HG03469 (cell line): Measurements from ENCODE around the gene ADGRG6.

Source experiments
- ATAC-seq: cut with Tn5 transposase; IDR thresholded peaks from one replicate; pipeline ENCODE4 v1.9.1; 2021; ENCODE audit warnings: mild to moderate bottlenecking, moderate library complexity, moderate number of reproducible peaks; ENCODE audit not compliant: unreplicated experiment

Gene ADGRG6

GRCh38 chr6:142320366-142320765, 18.6 kb downstream of the ADGRG6 start:
- no peak for ATAC-seq

- ATAC-seq: no peak
Measured at GRCh38 chr6:142321451-142321850, 19.6 kb downstream of the ADGRG6 start.

- no peak for ATAC-seq
Measured at GRCh38 chr6:142322066-142322465, 20.3 kb downstream of the ADGRG6 start.

GRCh38 chr6:142322504-142323198, 20.8 kb downstream of the ADGRG6 start:
- ATAC-seq: no peak

GRCh38 chr6:142323377-142323776, 21.6 kb downstream of the ADGRG6 start:
- ATAC-seq: no peak

GRCh38 chr6:142324111-142324510, 22.3 kb downstream of the ADGRG6 start:
- no peak for ATAC-seq

- no peak for ATAC-seq
Measured at GRCh38 chr6:142325111-142325510, 23.3 kb downstream of the ADGRG6 start.

- no peak for ATAC-seq
Measured at GRCh38 chr6:142326540-142326939, 24.7 kb downstream of the ADGRG6 start.

GRCh38 chr6:142328070-142328469, 26.3 kb downstream of the ADGRG6 start:
- ATAC-seq: no peak

- ATAC-seq: no peak
Measured at GRCh38 chr6:142329486-142330113, 27.8 kb downstream of the ADGRG6 start.

- no peak for ATAC-seq
Measured at GRCh38 chr6:142331075-142331551, 29.3 kb downstream of the ADGRG6 start.

GRCh38 chr6:142331601-142332000, 29.8 kb downstream of the ADGRG6 start:
- ATAC-seq: no peak

GRCh38 chr6:142332393-142333098, 30.7 kb downstream of the ADGRG6 start:
- ATAC-seq: no peak

- no peak for ATAC-seq
Measured at GRCh38 chr6:142333431-142333830, 31.6 kb downstream of the ADGRG6 start.

GRCh38 chr6:142334294-142334693, 32.5 kb downstream of the ADGRG6 start:
- no peak for ATAC-seq

- no peak for ATAC-seq
Measured at GRCh38 chr6:142335415-142335814, 33.6 kb downstream of the ADGRG6 start.

GRCh38 chr6:142336183-142336582, 34.4 kb downstream of the ADGRG6 start:
- ATAC-seq: no peak

- ATAC-seq: no peak
Measured at GRCh38 chr6:142336787-142337186, 35.0 kb downstream of the ADGRG6 start.

- ATAC-seq: no peak
Measured at GRCh38 chr6:142339113-142339512, 37.3 kb downstream of the ADGRG6 start.

GRCh38 chr6:142339968-142340658, 38.3 kb downstream of the ADGRG6 start:
- no peak for ATAC-seq

GRCh38 chr6:142341855-142342330, 40.1 kb downstream of the ADGRG6 start:
- no peak for ATAC-seq
